Measurements from ENCODE around the gene PVALB. TPM values are rescaled to one million over a fixed set of nuclear protein-coding genes. Genes with fewer than 3 reads are reported as not detected.

Gene PVALB
- total RNA-seq, 2 donors from 2014 or later: not detected

GRCh38 chr22:36768141-36768540 lies 48.7 kb downstream of the PVALB start:
- intact Hi-C loops (cut with DNase I): loop anchor here (10.0 kb wide), 1 partner anchor 223 kb away; no protein-coding TSS in a partner anchor
- Histone ChIP-seq H3K9ac (ENCODE audit: low read depth in 2 of 2, low read length in 2 of 2) (no peak overlapping the region), H3K27ac (no peak overlapping the region), H3K4me1 (no peaks in the 10 kb centered on the region), H3K4me3 (no peak overlapping the region), H3K9me3 (no peaks in the 10 kb centered on the region), H3K27me3 (no peaks in the 10 kb centered on the region), H3K36me3 (no peaks in the 10 kb centered on the region)
- TF ChIP-seq CTCF (IDR thresholded peaks at IDR 0.05): no peak
- DNase-seq: no peak

GRCh38 chr22:36767035-36767775 lies 49.6 kb downstream of the PVALB start:
- Histone ChIP-seq H3K4me1 (no peaks in the 10 kb centered on the region), H3K27me3 (no peaks in the 10 kb centered on the region), H3K9ac (ENCODE audit: low read depth in 2 of 2, low read length in 2 of 2) (no peak overlapping the region), H3K27ac (no peak overlapping the region), H3K9me3 (no peaks in the 10 kb centered on the region), H3K4me3 (no peak overlapping the region), H3K36me3 (no peaks in the 10 kb centered on the region)
- TF ChIP-seq CTCF (IDR thresholded peaks at IDR 0.05): no peak
- intact Hi-C loops (cut with DNase I): loop anchor here (10.0 kb wide), 1 partner anchor 222 kb away; no protein-coding TSS in a partner anchor
- no peak for DNase-seq

GRCh38 chr22:36765943-36766450 lies 50.8 kb downstream of the PVALB start:
- intact Hi-C loops (cut with DNase I): loop anchor here (10.0 kb wide), 1 partner anchor 221 kb away; no protein-coding TSS in a partner anchor
- TF ChIP-seq CTCF (IDR thresholded peaks at IDR 0.05): no peak
- Histone ChIP-seq H3K4me3 (no peak overlapping the region), H3K27ac (no peak overlapping the region), H3K27me3 (no peaks in the 10 kb centered on the region), H3K9ac (ENCODE audit: low read depth in 2 of 2, low read length in 2 of 2) (no peak overlapping the region), H3K4me1 (no peaks in the 10 kb centered on the region), H3K36me3 (no peaks in the 10 kb centered on the region), H3K9me3 (no peaks in the 10 kb centered on the region)
- DNase-seq: no peak

- H3K4me1 ChIP-seq: no peaks in the 10 kb centered on the region
- no peaks in the 10 kb centered on the region for H3K36me3 ChIP-seq
- intact Hi-C loops (cut with DNase I): loop anchor here (10.0 kb wide), 1 partner anchor 221 kb away; no protein-coding TSS in a partner anchor
- no peak overlapping the region for H3K27ac ChIP-seq
- TF ChIP-seq CTCF (IDR thresholded peaks at IDR 0.05): no peak
- DNase-seq: no peak
- H3K9me3 ChIP-seq: no peaks in the 10 kb centered on the region
- H3K9ac ChIP-seq (ENCODE audit: low read depth in 2 of 2, low read length in 2 of 2): no peak overlapping the region
- H3K4me3 ChIP-seq: no peak overlapping the region
- no peaks in the 10 kb centered on the region for H3K27me3 ChIP-seq
Measured at GRCh38 chr22:36765131-36765942, 51.5 kb downstream of the PVALB start.

GRCh38 chr22:36764641-36765040 lies 52.2 kb downstream of the PVALB start:
- no peak overlapping the region for H3K4me3 ChIP-seq
- H3K27ac ChIP-seq: no peak overlapping the region
- no peak for DNase-seq
- no peak overlapping the region for H3K9ac ChIP-seq (ENCODE audit: low read depth in 2 of 2, low read length in 2 of 2)
- no peaks in the 10 kb centered on the region for H3K27me3 ChIP-seq
- TF ChIP-seq CTCF (IDR thresholded peaks at IDR 0.05): no peak
- no peaks in the 10 kb centered on the region for H3K9me3 ChIP-seq
- no peaks in the 10 kb centered on the region for H3K4me1 ChIP-seq
- no peaks in the 10 kb centered on the region for H3K36me3 ChIP-seq
- intact Hi-C loops (cut with DNase I): loop anchor here (10.0 kb wide), 1 partner anchor 220 kb away; no protein-coding TSS in a partner anchor

Data from colonic mucosa (tissue), 4 donors.